ENCODE measurements around the gene GAS7. TPM values are rescaled to one million over a fixed set of nuclear protein-coding genes. Genes with fewer than 3 reads are reported as not detected.

Gene GAS7
- total and polyA plus RNA-seq, 2 of the 13 experiments (the other 11 are each of a cell fraction or from before 2014, with no cell fraction given), result 1.0 to 5.2 TPM

DNA sequence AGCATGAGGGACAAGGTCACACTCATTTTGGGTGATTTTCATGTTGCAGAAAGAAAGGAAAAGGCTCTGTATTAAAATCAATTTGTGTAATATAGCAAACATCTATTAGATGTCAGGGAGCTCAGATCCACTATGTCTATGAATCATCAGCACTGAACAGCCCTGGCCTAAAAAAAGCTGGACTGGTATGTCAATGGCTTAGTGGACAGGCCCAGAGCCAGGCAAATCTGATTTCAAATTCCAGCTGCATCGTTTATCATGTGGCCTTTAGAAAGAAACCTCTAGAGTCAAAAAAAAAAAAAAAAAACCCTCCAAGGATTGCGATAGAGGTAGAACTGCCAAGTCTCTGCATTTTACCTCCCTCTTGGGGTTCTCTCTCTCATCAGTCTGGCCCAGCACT is 5.4 kb downstream of the GAS7 start (continued):
- TF ChIP-seq, protein P1, sequence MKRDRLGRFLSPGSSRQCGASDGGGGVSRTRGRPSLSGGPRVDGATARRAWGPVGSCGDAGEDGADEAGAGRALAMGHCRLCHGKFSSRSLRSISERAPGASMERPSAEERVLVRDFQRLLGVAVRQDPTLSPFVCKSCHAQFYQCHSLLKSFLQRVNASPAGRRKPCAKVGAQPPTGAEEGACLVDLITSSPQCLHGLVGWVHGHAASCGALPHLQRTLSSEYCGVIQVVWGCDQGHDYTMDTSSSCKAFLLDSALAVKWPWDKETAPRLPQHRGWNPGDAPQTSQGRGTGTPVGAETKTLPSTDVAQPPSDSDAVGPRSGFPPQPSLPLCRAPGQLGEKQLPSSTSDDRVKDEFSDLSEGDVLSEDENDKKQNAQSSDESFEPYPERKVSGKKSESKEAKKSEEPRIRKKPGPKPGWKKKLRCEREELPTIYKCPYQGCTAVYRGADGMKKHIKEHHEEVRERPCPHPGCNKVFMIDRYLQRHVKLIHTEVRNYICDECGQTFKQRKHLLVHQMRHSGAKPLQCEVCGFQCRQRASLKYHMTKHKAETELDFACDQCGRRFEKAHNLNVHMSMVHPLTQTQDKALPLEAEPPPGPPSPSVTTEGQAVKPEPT (CRISPR knock-in tag; IDR thresholded peaks at IDR 0.05; ENCODE audit: low read depth), result no peak
- no peak for TF ChIP-seq ZNF841 (CRISPR knock-in tag; IDR thresholded peaks at IDR 0.05; ENCODE audit: borderline replicate concordance)

DNA sequence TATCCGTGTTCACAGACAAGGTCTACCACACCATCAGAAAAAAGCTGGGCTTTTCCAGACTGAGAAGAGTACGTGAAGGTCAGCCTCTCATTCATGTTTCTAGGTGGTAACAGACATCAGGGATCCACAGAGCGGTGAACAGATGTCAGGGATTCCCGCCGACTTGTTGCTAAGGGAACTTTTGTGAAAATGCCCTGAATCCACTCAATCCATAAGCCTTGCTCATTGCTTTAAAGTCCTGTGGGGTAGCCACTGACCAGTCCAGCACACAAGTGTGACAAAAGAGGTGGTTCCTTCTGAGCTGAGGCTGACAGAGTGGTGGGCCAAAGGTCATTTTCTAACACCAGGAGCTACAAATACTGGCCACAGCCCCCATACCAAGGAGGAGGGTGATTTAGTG is 5.9 kb downstream of the GAS7 start:
- POLR2A ChIA-PET, result no interaction called here
- Histone ChIP-seq H3K27me3 (ENCODE audit: control insufficient read depth in 1 of 2, insufficient read depth in 2 of 2, low read length in 2 of 2) (no peaks in the 10 kb centered on the region; a peak in 1 of 5 replicates), H3K79me2 (ENCODE audit: insufficient read depth, low read length) (no peaks in the 10 kb centered on the region), H3K9me3 (ENCODE audit: low read length) (peaks cover 19% of the 10 kb centered on the region), H3K4me2 (ENCODE audit: low read depth, low read length) (no peak overlapping the region), H2AFZ (ENCODE audit: low read length) (no peak overlapping the region), H3K36me3 (replicated peaks in 1 of 2; ENCODE audit: control insufficient read depth in 1 of 2, insufficient read depth in 2 of 2, low read length in 2 of 2) (no peaks in the 10 kb centered on the region), H3K27ac (ENCODE audit: extremely low read length, insufficient read depth, low read length) (no peak overlapping the region), H3K9ac (ENCODE audit: insufficient read depth, low read depth, low read length) (no peak overlapping the region), H3K4me1 (ENCODE audit: insufficient read depth, low read length) (no peaks in the 10 kb centered on the region), H4K20me1 (ENCODE audit: insufficient read depth, low read length) (no peaks in the 10 kb centered on the region), H3K4me3 (replicated peaks in 1 of 3; ENCODE audit: insufficient read depth in 1 of 3, low read depth in 2 of 3, low read length in 3 of 3) (no peak overlapping the region)
- no peak for DNase-seq (ENCODE audit: low spot score)
- TF ChIP-seq NR3C1 (CRISPR knock-in tag; IDR thresholded peaks at IDR 0.05) (no peak), ZNF850 (CRISPR knock-in tag; conservative IDR thresholded peaks at IDR 0.05) (no peak), SNAPC2 (CRISPR knock-in tag; IDR thresholded peaks at IDR 0.05) (no peak)
- TF ChIP-seq, protein P2, sequence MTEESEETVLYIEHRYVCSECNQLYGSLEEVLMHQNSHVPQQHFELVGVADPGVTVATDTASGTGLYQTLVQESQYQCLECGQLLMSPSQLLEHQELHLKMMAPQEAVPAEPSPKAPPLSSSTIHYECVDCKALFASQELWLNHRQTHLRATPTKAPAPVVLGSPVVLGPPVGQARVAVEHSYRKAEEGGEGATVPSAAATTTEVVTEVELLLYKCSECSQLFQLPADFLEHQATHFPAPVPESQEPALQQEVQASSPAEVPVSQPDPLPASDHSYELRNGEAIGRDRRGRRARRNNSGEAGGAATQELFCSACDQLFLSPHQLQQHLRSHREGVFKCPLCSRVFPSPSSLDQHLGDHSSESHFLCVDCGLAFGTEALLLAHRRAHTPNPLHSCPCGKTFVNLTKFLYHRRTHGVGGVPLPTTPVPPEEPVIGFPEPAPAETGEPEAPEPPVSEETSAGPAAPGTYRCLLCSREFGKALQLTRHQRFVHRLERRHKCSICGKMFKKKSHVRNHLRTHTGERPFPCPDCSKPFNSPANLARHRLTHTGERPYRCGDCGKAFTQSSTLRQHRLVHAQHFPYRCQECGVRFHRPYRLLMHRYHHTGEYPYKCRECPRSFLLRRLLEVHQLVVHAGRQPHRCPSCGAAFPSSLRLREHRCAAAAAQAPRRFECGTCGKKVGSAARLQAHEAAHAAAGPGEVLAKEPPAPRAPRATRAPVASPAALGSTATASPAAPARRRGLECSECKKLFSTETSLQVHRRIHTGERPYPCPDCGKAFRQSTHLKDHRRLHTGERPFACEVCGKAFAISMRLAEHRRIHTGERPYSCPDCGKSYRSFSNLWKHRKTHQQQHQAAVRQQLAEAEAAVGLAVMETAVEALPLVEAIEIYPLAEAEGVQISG (CRISPR knock-in tag; IDR thresholded peaks at IDR 0.05), result no peak
- ATAC-seq, result no peak
- FAIRE-seq, result no peak
- CTCF ChIA-PET (ENCODE audit: low intra/inter-chr PET ratio, low total read pairs), result no interaction called here
- intact Hi-C loops (cut with micrococcal nuclease; ENCODE audit: unreplicated experiment) (no loop called here), in situ Hi-C loops (cut with HindIII; ENCODE audit: extremely low pct_ligation_motif_present, low pct_unique_long_range_greater_than_20kb) (no loop called here)
- 2% methylated on average over 5 of the region's 5 CpGs for WGBS (ENCODE audit: low lambda C conversion rate)
- no TSS peak for BruUV-seq (replicated peaks)
